SIG-M5 (cell line): ENCODE results near the gene VDR.

Source experiments
- DNase-seq: peaks from one replicate; lab custom pipeline; 2025; lab: John Stamatoyannopoulos, UW

VDR gene

GRCh38 chr12:47793015-47793681 is 111.6 kb downstream of the VDR start:
- DNase-seq: no peak

DNA sequence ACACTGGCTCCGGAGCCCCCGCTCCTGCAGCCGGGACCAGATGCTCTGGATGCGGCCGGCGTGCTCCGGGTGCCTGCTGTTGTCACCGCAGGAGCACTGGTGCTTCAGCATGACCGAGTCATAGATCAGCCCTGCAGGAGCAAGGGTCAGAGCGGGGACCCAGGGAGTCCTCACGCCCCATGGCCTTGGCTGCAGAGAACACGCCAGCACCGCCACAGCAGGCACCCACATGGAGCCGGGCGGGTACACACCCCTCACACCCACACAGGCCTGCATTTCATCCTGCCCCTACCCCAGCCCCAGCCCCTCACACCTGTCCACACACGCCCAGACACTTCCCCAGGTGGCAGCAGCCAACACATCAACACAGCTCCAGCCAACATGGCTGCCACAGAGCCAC is 112.9 kb downstream of the VDR start:
- no peak for DNase-seq
